Epithelial cell of prostate (primary cell): ENCODE data around the gene CCL19.

Experiments used
- DNase-seq: peaks from one replicate; pipeline ENCODE4 v3.0.0-alpha.2; 2011; ENCODE audit warnings: low read depth, low spot score
- H3K27ac ChIP-seq: fragments of 450-650 bp; 2 replicates; pipeline ENCODE4 v1.5.1; 2017; ENCODE audit warnings: mild to moderate bottlenecking

CCL19 gene

GRCh38 chr9:34644766-34645314 is 46.2 kb downstream of the CCL19 start:
- H3K27ac ChIP-seq = no peak overlapping the region
- DNase-seq = no peak

GRCh38 chr9:34642679-34643078 is 48.4 kb downstream of the CCL19 start:
- H3K27ac ChIP-seq = no peak overlapping the region
- no peak for DNase-seq
